ENCODE data around the gene TRAP1.

Gene TRAP1

DNA sequence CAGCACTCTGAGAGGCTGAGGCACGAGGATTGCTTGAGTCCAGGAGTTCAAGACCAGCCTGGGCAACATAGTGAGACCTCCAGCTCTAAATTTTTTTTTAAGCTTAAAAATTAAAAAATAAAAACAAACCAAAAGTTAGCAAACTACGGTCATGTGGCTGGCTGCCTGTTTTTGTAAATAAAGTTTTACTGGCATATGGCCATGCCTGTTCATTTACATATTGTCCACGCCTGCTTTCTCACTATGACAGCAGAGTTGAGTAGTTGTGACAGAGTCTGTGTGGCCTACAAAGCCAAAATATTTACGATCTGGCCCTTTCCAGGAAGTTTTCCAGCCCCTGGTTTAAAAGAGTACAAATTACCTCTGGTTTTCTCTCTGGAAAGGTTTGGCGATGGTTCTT is 109.3 kb downstream of the TRAP1 start:
- H4K20me1 ChIP-seq (ENCODE audit: insufficient read depth, low read length) = no peaks in the 10 kb centered on the region
- no peaks in the 10 kb centered on the region for H3K27me3 ChIP-seq (ENCODE audit: insufficient read depth, low read length)
- H3F3A ChIP-seq (ENCODE audit: insufficient read depth, low read length) = no peaks in the 10 kb centered on the region
- H3K4me1 ChIP-seq (ENCODE audit: insufficient read depth, low read length, severe bottlenecking) = peaks cover 40% of the 10 kb centered on the region
- H3K9me2 ChIP-seq (ENCODE audit: low read depth, low read length) = no peaks in the 10 kb centered on the region
- peaks cover 27% of the 10 kb centered on the region for H3K36me3 ChIP-seq (ENCODE audit: insufficient read depth, low read length)
- peaks cover 21% of the 10 kb centered on the region for H3K79me2 ChIP-seq (ENCODE audit: insufficient read depth, low read length)
- H3K9ac ChIP-seq (ENCODE audit: low read length) = no peak overlapping the region
- peak overlapping the region; percentile 49 for H3K4me2 ChIP-seq (ENCODE audit: low read length)
- peak overlapping the region; percentile 70 for H3K27ac ChIP-seq (ENCODE audit: low read depth, low read length, poor library complexity, severe bottlenecking)
- TF ChIP-seq CTCF (IDR thresholded peaks at IDR 0.05; ENCODE audit: low read length) = no peak
- TF ChIP-seq EZH2 (IDR thresholded peaks at IDR 0.05; ENCODE audit: borderline replicate concordance, low read length) = no peak
- no peak overlapping the region for H3K4me3 ChIP-seq (ENCODE audit: low read depth, low read length, poor library complexity, severe bottlenecking)
- no peaks in the 10 kb centered on the region for H3K9me3 ChIP-seq (ENCODE audit: low read length)
- no peak overlapping the region for H2AFZ ChIP-seq (ENCODE audit: low read length)

Measured in OCI-LY1 (cell line).